HEK293T (cell line): Measurements from ENCODE around the gene C1QB.

ENCODE experiments used
- CTCF ChIA-PET: fragments of 350-600 bp; formaldehyde crosslinking; extraction: SDS; loops from one replicate; lab custom pipeline; 2021; ENCODE audit warnings: antibody characterized with exemption, inconsistent platforms; lab: Yijun Ruan, JAX
- POLR2A ChIA-PET: fragments of 350-600 bp; formaldehyde crosslinking; extraction: SDS; loops from one replicate; lab custom pipeline; 2020; ENCODE audit warnings: antibody characterized with exemption, inconsistent platforms; lab: Yijun Ruan, JAX
- DNase-seq: peaks from one replicate; pipeline ENCODE4 v3.0.0; 2012; ENCODE audit warnings: mixed read lengths; ENCODE audit errors: extremely low spot score
- ARNT ChIP-seq: fragments of 450-650 bp; IDR thresholded peaks from 2 replicates; pipeline ENCODE4 v1.6.1; 2017; ENCODE audit warnings: mild to moderate bottlenecking
- BHLHE40 ChIP-seq: fragments of 450-650 bp; IDR thresholded peaks from 2 replicates; pipeline ENCODE4 v1.6.1; 2016; ENCODE audit warnings: mild to moderate bottlenecking, moderate library complexity, borderline replicate concordance
- CTBP1 ChIP-seq: fragments of 450-650 bp; IDR thresholded peaks from 2 replicates; pipeline ENCODE4 v1.6.1; 2016; ENCODE audit warnings: borderline replicate concordance
- ELF4 ChIP-seq: fragments of 450-650 bp; IDR thresholded peaks from 2 replicates; pipeline ENCODE4 v1.6.1; 2017; ENCODE audit warnings: antibody characterized with exemption
- FOXA1 ChIP-seq: fragments of 450-650 bp; IDR thresholded peaks from 2 replicates; pipeline ENCODE4 v1.6.1; 2016; ENCODE audit warnings: mild to moderate bottlenecking
- FOXK2 ChIP-seq: fragments of 450-650 bp; IDR thresholded peaks from 2 replicates; pipeline ENCODE4 v1.6.1; 2016; ENCODE audit warnings: mild to moderate bottlenecking
- FOXM1 ChIP-seq: fragments of 450-650 bp; IDR thresholded peaks from 2 replicates; pipeline ENCODE4 v1.6.1; 2017; ENCODE audit warnings: mild to moderate bottlenecking, borderline replicate concordance
- HDGF ChIP-seq: fragments of 450-650 bp; IDR thresholded peaks from 2 replicates; pipeline ENCODE4 v1.6.1; 2017; ENCODE audit warnings: antibody characterized with exemption, borderline replicate concordance
- L3MBTL2 ChIP-seq: fragments of 450-650 bp; conservative IDR thresholded peaks from 2 replicates; pipeline ENCODE4 v1.6.1; 2016; ENCODE audit warnings: mild to moderate bottlenecking
- LEF1 ChIP-seq: fragments of 450-650 bp; IDR thresholded peaks from 2 replicates; pipeline ENCODE4 v1.6.1; 2017; ENCODE audit warnings: mild to moderate bottlenecking, borderline replicate concordance
- NFRKB ChIP-seq: fragments of 450-650 bp; IDR thresholded peaks from 2 replicates; pipeline ENCODE4 v1.6.1; 2016; ENCODE audit warnings: mild to moderate bottlenecking, moderate library complexity
- PKNOX1 ChIP-seq: fragments of 450-650 bp; IDR thresholded peaks from 2 replicates; pipeline ENCODE4 v1.6.1; 2016
- SP1 ChIP-seq: fragments of 450-650 bp; IDR thresholded peaks from 2 replicates; pipeline ENCODE4 v1.6.1; 2017
- SUZ12 ChIP-seq: fragments of 450-650 bp; IDR thresholded peaks from 2 replicates; pipeline ENCODE4 v1.6.1; 2016; ENCODE audit warnings: mild to moderate bottlenecking
- TARDBP ChIP-seq: fragments of 450-650 bp; IDR thresholded peaks from 2 replicates; pipeline ENCODE4 v1.6.1; 2016
- ZNF384 ChIP-seq: fragments of 450-650 bp; IDR thresholded peaks from 2 replicates; pipeline ENCODE4 v1.6.1; 2016

C1QB gene

DNA sequence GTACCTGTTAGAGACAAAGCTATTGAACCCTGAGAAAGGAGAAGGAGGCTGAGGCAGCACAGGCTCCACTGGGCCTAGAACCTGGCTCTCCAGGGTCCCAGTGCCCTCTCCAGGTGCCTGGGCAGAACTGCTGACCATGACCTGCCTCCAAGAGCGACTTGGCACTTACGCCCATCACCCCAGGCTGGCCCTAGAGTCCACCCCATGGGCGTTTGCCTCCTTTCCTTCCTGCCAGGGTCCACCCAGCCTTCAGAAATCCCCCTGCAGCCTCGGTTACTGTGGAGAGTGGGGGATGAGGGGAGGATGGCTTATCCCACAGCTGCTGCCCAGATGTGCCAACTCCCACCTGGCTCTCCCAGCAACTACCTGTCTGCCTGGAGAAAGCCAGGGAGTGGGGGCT lies 31.3 kb upstream of the C1QB start:
- TF ChIP-seq FOXM1 (no peak), L3MBTL2 (no peak)
- no peak for DNase-seq
- ChIA-PET CTCF (interaction anchor here (1.3 kb wide), 1 partner anchor 11 kb away, joined by 3 read pairs; no protein-coding TSS in a partner anchor), POLR2A (no interaction called here)

DNA sequence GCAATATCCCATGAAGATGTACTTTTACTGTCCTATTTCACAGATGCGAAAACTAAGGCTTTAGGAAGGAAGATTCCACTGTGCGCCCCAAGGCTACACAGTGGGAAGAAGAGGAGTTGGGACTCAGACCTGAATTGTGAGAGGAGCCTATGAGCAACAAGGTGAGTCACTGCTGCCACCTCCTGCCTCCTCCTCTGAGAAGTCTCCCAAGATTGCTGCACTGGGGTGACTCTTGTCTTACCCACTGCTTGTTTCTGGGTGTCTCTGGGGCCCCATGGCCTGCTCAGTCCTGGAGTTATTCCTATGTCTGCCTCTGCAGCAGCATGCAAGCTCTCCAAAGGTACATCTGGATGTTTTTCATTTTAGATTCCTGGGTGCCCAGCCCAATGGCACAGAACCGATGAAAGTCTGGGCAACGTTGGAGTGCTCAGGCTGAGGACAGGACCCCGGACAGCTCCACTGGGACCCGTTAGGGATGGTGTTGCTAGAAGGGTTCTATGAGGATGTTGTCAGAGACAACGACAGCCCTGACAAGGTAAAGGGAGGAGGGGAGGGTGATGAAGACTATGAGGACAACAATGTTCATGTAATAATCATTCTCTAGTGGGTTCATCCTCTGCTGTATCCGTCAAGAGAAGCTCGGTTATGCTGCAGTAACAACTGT lies 27.6 kb upstream of the C1QB start:
- CTCF ChIA-PET = no interaction called here
- TF ChIP-seq FOXA1 = no peak
- TF ChIP-seq BHLHE40 = no peak
- TF ChIP-seq ARNT = no peak
- POLR2A ChIA-PET = no interaction called here
- no peak for DNase-seq

DNA sequence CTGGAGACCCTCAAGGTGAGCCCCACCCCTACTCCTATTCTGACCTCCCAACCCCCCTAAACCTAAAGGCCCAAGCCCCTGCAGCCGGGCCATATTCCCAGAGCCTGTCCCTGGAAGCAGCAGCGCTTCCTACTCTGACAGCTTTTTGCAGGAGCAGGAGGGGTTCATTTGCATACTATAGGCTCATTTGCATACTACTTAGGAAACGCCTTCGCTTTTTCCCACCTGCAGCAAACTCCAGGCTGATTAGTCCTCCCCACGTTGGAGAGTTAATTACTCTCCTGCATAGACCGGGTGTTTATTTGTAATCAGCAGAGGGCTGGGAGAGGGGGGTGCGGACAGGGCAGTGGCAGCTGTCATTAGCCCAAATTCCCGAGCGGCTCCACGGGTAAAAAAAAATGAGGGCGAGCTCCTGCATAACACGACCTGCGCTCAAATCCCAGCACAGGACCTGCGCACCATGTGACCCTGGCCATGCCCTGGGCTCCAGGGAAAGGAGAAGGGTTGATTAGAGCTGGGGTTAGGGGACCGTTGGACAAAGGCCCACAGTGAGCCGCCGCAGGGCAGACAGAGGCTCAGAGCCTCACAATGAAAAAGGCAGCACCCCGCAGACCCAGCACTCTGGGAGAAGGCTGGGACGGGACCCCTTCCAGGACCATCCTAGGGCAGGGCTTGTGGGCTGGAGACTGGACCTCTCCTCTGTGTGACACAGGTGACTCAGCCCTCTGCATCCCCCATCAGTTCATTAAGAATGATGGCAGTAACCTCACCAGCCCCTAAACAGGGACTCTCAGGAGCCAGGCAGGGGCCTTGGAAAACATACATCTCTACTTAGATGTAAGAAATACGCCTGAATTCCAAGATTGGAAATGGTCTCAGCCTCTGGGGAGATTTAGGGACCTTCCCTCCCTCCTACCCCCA lies 26.5 kb upstream of the C1QB start:
- POLR2A ChIA-PET = no interaction called here

DNA sequence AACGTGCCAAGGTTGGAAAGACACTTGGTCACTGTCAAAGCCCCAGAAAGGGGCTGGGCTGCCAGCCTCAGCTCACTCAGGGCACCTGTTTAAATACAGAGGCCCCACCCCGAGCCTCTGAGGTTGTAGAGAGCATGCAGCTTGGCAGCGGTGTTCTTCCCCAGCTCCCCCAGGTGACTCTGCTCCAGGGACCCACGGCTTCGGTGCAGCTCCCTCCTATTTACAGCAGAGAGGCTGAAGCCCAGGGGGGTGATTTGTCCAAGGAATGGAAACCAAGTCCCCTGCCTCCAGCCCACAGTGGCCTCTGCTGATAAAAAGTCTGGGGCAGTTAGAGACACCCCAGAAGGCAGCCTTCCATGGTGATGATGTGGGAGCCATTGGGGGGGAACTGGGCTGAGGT lies 25.7 kb upstream of the C1QB start:
- POLR2A ChIA-PET = no interaction called here
- CTCF ChIA-PET = no interaction called here
- DNase-seq = no peak
- TF ChIP-seq NFRKB (no peak), BHLHE40 (no peak), TARDBP (no peak), ARNT (no peak), SP1 (no peak), SUZ12 (no peak), ELF4 (no peak), ZNF384 (no peak), FOXM1 (no peak), FOXK2 (no peak), L3MBTL2 (no peak), LEF1 (no peak), HDGF (no peak), PKNOX1 (no peak), FOXA1 (no peak)

More for the DNA sequence above, 26.5 kb upstream of the C1QB start:
- CTCF ChIA-PET = no interaction called here
- no peak for TF ChIP-seq FOXA1
- DNase-seq = no peak

DNA sequence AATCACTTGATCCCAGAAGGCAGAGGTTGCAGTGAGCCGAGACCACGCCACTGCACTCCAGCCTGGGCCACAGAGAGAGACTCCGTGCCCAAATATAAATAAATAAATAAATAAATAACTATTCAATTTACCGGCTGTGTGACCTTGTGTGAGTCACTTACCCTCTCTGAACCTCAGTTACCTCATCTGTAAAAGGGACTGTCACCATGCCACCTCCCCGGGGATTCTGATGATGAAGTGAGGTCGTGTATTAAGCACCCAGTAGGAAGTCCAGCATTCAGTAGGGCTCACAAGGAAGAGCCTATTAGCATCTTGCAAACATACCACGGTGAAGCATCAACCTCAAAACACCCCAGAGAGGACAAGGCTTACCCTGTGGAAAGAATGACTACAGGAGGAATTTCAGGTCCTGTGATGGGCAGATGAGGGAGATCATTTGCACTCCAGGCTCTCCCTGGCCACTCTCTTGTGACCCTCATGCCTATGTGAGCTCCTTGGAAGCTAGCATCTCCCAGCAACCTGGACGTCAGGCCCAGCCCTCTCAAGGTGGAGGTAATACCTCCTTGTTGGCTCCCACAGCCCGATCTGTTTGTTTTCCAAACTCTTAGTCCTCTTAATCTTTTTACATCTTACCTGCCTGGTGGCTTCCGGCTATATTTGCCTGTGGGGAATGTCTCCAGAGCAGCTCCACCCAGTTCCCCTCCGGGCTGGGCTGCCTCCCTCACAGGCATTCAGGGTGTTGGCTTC lies 24.2 kb upstream of the C1QB start:
- ChIA-PET POLR2A (no interaction called here), CTCF (no interaction called here)
- TF ChIP-seq NFRKB (no peak), ELF4 (no peak)
- no peak for DNase-seq

GRCh38 chr1:22629886-22630285 lies 23.1 kb upstream of the C1QB start:
- POLR2A ChIA-PET = no interaction called here
- no peak for DNase-seq
- no peak for TF ChIP-seq ARNT
- TF ChIP-seq ZNF384 = no peak
- TF ChIP-seq NFRKB = no peak
- no peak for TF ChIP-seq TARDBP
- no peak for TF ChIP-seq LEF1
- TF ChIP-seq FOXK2 = no peak
- TF ChIP-seq SP1 = no peak
- TF ChIP-seq ELF4 = no peak
- no peak for TF ChIP-seq L3MBTL2
- TF ChIP-seq CTBP1 = no peak
- TF ChIP-seq HDGF = no peak
- TF ChIP-seq SUZ12 = no peak
- no peak for TF ChIP-seq FOXA1
- no peak for TF ChIP-seq BHLHE40
- TF ChIP-seq FOXM1 = no peak
- no peak for TF ChIP-seq PKNOX1
- CTCF ChIA-PET = no interaction called here
